H1 (cell line): ENCODE data around the gene ALDH3A1. TPM values are rescaled to one million over a fixed set of nuclear protein-coding genes. Genes with fewer than 3 reads are reported as not detected.

Source experiments
- BCL11A ChIP-seq, 2 experiments: IDR thresholded peaks; one replicate each; pipeline ENCODE4 v1.6.1; 2011; ENCODE audit warnings: low read depth in 2 of 2, low read length in 2 of 2, mild to moderate bottlenecking in 2 of 2
- CHD1 ChIP-seq: IDR thresholded peaks from 2 replicates; pipeline ENCODE4 v1.6.1; 2012; ENCODE audit warnings: low read depth, low read length, improper control_type of control experiment
- JUND ChIP-seq: IDR thresholded peaks from 2 replicates; pipeline ENCODE4 v1.6.1; 2011; ENCODE audit warnings: mild to moderate bottlenecking, improper control_type of control experiment, low read length
- RXRA ChIP-seq: IDR thresholded peaks from 2 replicates; pipeline ENCODE4 v1.6.1; 2011; ENCODE audit warnings: low read depth, mild to moderate bottlenecking, low read length, moderate library complexity; ENCODE audit not compliant: insufficient read depth
- SP1 ChIP-seq: IDR thresholded peaks from 2 replicates; pipeline ENCODE4 v1.6.1; 2011; ENCODE audit warnings: low read depth, low read length
- polyA plus RNA-seq, 7 experiments: library from polyadenylated mRNA; depleted of rRNA in 3 of 7; stranded (reverse) in 5 of 7; unstranded in 2 of 7; fragments of >200 nt in 5 of 7; fragments of 200-250 nt in 2 of 7; gene quantifications; 1 replicate in 5 of 7; 2 replicates in 1 of 7; 4 replicates in 1 of 7; pipeline versions ENCODE4 v1.2.1 to v1.2.3, GENCODE V29; 2011 to 2013; ENCODE audit warnings: missing spikeins in 2 of 7, mixed read lengths in 2 of 7
- total RNA-seq: library from RNA; stranded (reverse); fragmentation: NEBNext Ultra II Directional; extraction: Animal tissue kit (Norgen Biotek cat#: 25700); gene quantifications from 2 replicates; pipeline ENCODE4 v1.2.1, GENCODE V29; 2021
- TF ChIP-seq, protein P1 (sequence below): fragments of 300-600 bp; sonication (generic); IDR thresholded peaks from 2 replicates; pipeline ENCODE4 v1.7.1; 2012; ENCODE audit warnings: low read length, moderate library complexity, mild to moderate bottlenecking, inconsistent platforms; ENCODE audit not compliant: insufficient replicate concordance
- TF ChIP-seq, protein P2 (sequence below): IDR thresholded peaks from 2 replicates; pipeline ENCODE4 v1.6.1; 2012; ENCODE audit warnings: inconsistent platforms
- TF ChIP-seq, protein P3 (sequence below): IDR thresholded peaks from 2 replicates; pipeline ENCODE4 v1.6.1; 2012; ENCODE audit warnings: inconsistent platforms
- TF ChIP-seq, protein P4 (sequence below): IDR thresholded peaks from 2 replicates; pipeline ENCODE4 v1.6.1; 2011; ENCODE audit warnings: low read depth, mild to moderate bottlenecking, low read length; ENCODE audit not compliant: insufficient read depth

Gene ALDH3A1
- total and polyA plus RNA-seq, 2 of the 8 experiments (the other 6 are each of a cell fraction or from before 2014, with no cell fraction given) = 0.37 to 1.4 TPM

DNA sequence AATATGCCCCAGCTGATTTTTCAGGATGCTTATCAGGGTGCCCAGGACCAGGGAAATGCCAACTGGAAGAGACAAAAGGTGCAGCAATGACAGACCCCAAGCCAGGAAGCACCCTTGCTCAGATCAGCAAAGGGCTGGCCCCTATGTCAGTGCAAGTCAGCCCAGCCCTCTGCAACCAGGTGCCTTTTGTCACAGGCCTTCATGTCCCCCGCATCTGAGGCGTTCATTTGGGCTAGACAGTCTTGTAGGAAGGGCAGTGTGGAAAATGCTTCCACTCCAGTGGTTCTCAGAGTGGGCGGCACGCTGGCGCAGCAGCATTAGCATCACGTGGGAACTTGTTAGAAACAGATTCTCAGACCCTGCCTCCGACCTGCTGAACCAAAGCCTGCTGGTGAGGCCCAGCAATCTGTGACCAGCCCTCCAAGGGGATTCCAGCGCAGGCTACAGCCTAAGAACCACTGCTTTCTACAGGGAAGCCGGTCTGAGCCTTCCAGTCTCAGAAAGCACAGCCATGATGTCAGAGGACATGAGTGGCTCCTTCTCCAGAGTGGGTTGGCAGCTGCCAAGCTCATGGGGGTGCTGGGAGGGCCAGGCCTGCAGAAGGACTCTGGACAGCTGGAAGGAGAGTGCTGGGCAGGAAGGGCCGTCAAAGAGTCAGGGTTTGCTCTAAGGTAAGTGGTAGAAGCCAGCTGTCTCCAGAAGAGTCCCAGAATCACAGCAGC is 44.8 kb downstream of the ALDH3A1 start (continued):
- TF ChIP-seq, protein P1, sequence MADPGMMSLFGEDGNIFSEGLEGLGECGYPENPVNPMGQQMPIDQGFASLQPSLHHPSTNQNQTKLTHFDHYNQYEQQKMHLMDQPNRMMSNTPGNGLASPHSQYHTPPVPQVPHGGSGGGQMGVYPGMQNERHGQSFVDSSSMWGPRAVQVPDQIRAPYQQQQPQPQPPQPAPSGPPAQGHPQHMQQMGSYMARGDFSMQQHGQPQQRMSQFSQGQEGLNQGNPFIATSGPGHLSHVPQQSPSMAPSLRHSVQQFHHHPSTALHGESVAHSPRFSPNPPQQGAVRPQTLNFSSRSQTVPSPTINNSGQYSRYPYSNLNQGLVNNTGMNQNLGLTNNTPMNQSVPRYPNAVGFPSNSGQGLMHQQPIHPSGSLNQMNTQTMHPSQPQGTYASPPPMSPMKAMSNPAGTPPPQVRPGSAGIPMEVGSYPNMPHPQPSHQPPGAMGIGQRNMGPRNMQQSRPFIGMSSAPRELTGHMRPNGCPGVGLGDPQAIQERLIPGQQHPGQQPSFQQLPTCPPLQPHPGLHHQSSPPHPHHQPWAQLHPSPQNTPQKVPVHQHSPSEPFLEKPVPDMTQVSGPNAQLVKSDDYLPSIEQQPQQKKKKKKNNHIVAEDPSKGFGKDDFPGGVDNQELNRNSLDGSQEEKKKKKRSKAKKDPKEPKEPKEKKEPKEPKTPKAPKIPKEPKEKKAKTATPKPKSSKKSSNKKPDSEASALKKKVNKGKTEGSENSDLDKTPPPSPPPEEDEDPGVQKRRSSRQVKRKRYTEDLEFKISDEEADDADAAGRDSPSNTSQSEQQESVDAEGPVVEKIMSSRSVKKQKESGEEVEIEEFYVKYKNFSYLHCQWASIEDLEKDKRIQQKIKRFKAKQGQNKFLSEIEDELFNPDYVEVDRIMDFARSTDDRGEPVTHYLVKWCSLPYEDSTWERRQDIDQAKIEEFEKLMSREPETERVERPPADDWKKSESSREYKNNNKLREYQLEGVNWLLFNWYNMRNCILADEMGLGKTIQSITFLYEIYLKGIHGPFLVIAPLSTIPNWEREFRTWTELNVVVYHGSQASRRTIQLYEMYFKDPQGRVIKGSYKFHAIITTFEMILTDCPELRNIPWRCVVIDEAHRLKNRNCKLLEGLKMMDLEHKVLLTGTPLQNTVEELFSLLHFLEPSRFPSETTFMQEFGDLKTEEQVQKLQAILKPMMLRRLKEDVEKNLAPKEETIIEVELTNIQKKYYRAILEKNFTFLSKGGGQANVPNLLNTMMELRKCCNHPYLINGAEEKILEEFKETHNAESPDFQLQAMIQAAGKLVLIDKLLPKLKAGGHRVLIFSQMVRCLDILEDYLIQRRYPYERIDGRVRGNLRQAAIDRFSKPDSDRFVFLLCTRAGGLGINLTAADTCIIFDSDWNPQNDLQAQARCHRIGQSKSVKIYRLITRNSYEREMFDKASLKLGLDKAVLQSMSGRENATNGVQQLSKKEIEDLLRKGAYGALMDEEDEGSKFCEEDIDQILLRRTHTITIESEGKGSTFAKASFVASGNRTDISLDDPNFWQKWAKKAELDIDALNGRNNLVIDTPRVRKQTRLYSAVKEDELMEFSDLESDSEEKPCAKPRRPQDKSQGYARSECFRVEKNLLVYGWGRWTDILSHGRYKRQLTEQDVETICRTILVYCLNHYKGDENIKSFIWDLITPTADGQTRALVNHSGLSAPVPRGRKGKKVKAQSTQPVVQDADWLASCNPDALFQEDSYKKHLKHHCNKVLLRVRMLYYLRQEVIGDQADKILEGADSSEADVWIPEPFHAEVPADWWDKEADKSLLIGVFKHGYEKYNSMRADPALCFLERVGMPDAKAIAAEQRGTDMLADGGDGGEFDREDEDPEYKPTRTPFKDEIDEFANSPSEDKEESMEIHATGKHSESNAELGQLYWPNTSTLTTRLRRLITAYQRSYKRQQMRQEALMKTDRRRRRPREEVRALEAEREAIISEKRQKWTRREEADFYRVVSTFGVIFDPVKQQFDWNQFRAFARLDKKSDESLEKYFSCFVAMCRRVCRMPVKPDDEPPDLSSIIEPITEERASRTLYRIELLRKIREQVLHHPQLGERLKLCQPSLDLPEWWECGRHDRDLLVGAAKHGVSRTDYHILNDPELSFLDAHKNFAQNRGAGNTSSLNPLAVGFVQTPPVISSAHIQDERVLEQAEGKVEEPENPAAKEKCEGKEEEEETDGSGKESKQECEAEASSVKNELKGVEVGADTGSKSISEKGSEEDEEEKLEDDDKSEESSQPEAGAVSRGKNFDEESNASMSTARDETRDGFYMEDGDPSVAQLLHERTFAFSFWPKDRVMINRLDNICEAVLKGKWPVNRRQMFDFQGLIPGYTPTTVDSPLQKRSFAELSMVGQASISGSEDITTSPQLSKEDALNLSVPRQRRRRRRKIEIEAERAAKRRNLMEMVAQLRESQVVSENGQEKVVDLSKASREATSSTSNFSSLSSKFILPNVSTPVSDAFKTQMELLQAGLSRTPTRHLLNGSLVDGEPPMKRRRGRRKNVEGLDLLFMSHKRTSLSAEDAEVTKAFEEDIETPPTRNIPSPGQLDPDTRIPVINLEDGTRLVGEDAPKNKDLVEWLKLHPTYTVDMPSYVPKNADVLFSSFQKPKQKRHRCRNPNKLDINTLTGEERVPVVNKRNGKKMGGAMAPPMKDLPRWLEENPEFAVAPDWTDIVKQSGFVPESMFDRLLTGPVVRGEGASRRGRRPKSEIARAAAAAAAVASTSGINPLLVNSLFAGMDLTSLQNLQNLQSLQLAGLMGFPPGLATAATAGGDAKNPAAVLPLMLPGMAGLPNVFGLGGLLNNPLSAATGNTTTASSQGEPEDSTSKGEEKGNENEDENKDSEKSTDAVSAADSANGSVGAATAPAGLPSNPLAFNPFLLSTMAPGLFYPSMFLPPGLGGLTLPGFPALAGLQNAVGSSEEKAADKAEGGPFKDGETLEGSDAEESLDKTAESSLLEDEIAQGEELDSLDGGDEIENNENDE = no peak
- TF ChIP-seq RXRA (no peak), JUND (no peak), SP1 (no peak), BCL11A (IDR thresholded peaks at IDR 0.05; ENCODE audit: low read depth in 2 of 2, low read length in 2 of 2) (no peak), CHD1 (no peak)
- TF ChIP-seq, protein P2, sequence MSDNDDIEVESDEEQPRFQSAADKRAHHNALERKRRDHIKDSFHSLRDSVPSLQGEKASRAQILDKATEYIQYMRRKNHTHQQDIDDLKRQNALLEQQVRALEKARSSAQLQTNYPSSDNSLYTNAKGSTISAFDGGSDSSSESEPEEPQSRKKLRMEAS = no peak
- TF ChIP-seq, protein P3, sequence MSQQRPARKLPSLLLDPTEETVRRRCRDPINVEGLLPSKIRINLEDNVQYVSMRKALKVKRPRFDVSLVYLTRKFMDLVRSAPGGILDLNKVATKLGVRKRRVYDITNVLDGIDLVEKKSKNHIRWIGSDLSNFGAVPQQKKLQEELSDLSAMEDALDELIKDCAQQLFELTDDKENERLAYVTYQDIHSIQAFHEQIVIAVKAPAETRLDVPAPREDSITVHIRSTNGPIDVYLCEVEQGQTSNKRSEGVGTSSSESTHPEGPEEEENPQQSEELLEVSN = no peak
- TF ChIP-seq, protein P4, sequence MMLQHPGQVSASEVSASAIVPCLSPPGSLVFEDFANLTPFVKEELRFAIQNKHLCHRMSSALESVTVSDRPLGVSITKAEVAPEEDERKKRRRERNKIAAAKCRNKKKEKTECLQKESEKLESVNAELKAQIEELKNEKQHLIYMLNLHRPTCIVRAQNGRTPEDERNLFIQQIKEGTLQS = no peak
